HepG2 (cell line): ENCODE measurements around the gene SARS2. TPM values are rescaled to one million over a fixed set of nuclear protein-coding genes. Genes with fewer than 3 reads are reported as not detected.

Experiments used
- ATAC-seq: fragments of 200-7000 bp; cut with Tn5 transposase; 3 replicates; pipeline ENCODE4 v1.9.1; 2020; ENCODE audit warnings: mild to moderate bottlenecking, moderate library complexity
- BruUV-seq: library from RNA; stranded (reverse); fragments of 400-500 nt; replicated peaks from 2 replicates; lab custom pipeline; 2021; lab: Mats Ljungman, UMichigan
- CTCF ChIA-PET: fragments of 300-600 bp; formaldehyde crosslinking; extraction: SDS; loops from one replicate; lab custom pipeline; 2021; ENCODE audit warnings: low total read pairs, inconsistent platforms, low intra/inter-chr PET ratio; lab: Yijun Ruan, JAX
- POLR2A ChIA-PET: fragments of 350-600 bp; sonication (Branson Sonifier 250); formaldehyde crosslinking; loops from one replicate; lab custom pipeline; 2020; ENCODE audit warnings: antibody characterized with exemption, inconsistent platforms; lab: Yijun Ruan, JAX
- DNase-seq: peaks from one replicate; pipeline ENCODE4 v3.0.0-alpha.2; 2015; ENCODE audit warnings: low spot score
- FAIRE-seq: peaks from 3 replicates; lab custom pipeline; 2011; peaks lifted over from hg19 to GRCh38; lab: Jason Lieb, UNC
- H2AFZ ChIP-seq: one replicate; pipeline ENCODE4 v1.6.1; 2011; ENCODE audit warnings: low read length, inconsistent platforms
- H3K27ac ChIP-seq: fragments of 300-600 bp; 3 replicates; pipeline ENCODE4 v1.8.0; 2011; ENCODE audit warnings: mixed run types, mild to moderate bottlenecking, mixed read lengths, low read length, inconsistent platforms; ENCODE audit not compliant: insufficient read depth; ENCODE audit errors: extremely low read length
- H3K27me3 ChIP-seq, 2 experiments: fragments of 200-600 bp in 1 of 2; 2 replicates in 1 of 2; 3 replicates in 1 of 2; pipeline versions ENCODE4 v1.6.0 to v1.8.0; 2011; ENCODE audit warnings: low read length in 2 of 2, mild to moderate bottlenecking in 2 of 2, moderate library complexity in 2 of 2, inconsistent platforms in 1 of 2; ENCODE audit not compliant: insufficient read depth in 2 of 2, control insufficient read depth in 1 of 2
- H3K36me3 ChIP-seq, 2 experiments: fragments of 200-600 bp in 1 of 2; replicated peaks in 1 of 2; 2 replicates in 1 of 2; 3 replicates in 1 of 2; pipeline versions ENCODE4 v1.5.1 to v1.8.0; 2011; ENCODE audit warnings: low read length in 2 of 2, inconsistent platforms in 1 of 2; ENCODE audit not compliant: insufficient read depth in 2 of 2, control insufficient read depth in 1 of 2
- H3K4me1 ChIP-seq: 2 replicates; pipeline ENCODE4 v1.5.1; 2012; ENCODE audit warnings: low read length, inconsistent platforms; ENCODE audit not compliant: insufficient read depth
- H3K4me2 ChIP-seq: 2 replicates; pipeline ENCODE4 v1.6.0; 2011; ENCODE audit warnings: low read depth, low read length, inconsistent platforms
- H3K4me3 ChIP-seq, 3 experiments: fragments of 200-600 bp in 1 of 3; sonication (generic), shearing (Covaris generic) in 1 of 3; replicated peaks in 1 of 3; 2 replicates each; pipeline ENCODE4 v1.5.1; 2011 to 2016; ENCODE audit warnings: low read length in 3 of 3, inconsistent platforms in 2 of 3, low read depth in 2 of 3, mild to moderate bottlenecking in 2 of 3, control low read depth in 1 of 3, mixed read lengths in 1 of 3; ENCODE audit not compliant: insufficient read depth in 1 of 3
- H3K79me2 ChIP-seq: one replicate; pipeline ENCODE4 v1.6.1; 2011; ENCODE audit warnings: low read length, inconsistent platforms; ENCODE audit not compliant: insufficient read depth
- H3K9ac ChIP-seq: 2 replicates; pipeline ENCODE4 v1.6.0; 2011; ENCODE audit warnings: mild to moderate bottlenecking, low read depth, low read length, inconsistent platforms; ENCODE audit not compliant: insufficient read depth
- H3K9me3 ChIP-seq: 2 replicates; pipeline ENCODE4 v1.5.1; 2012; ENCODE audit warnings: mild to moderate bottlenecking, low read length
- H4K20me1 ChIP-seq: 2 replicates; pipeline ENCODE4 v1.6.0; 2011; ENCODE audit warnings: inconsistent platforms, mild to moderate bottlenecking, low read length, moderate library complexity; ENCODE audit not compliant: insufficient read depth
- CBX1 ChIP-seq: IDR thresholded peaks from one replicate; pipeline ENCODE4 v1.6.1; 2016; ENCODE audit warnings: antibody characterized with exemption, low read depth
- CENPX ChIP-seq: sonication (generic); formaldehyde crosslinking; IDR thresholded peaks from 2 replicates; pipeline ENCODE4 v1.9.0; 2021; ENCODE audit warnings: mild to moderate bottlenecking, missing genetic modification reagents, moderate library complexity
- POGK ChIP-seq: sonication (generic); formaldehyde crosslinking; conservative IDR thresholded peaks from 2 replicates; pipeline ENCODE4 v1.8.0; 2022; ENCODE audit warnings: mild to moderate bottlenecking, moderate library complexity, missing genetic modification reagents
- RBFOX2 ChIP-seq: fragments of 200-400 bp; formaldehyde crosslinking; IDR thresholded peaks from 2 replicates; pipeline ENCODE4 v1.6.1; 2017; ENCODE audit warnings: low read depth, mild to moderate bottlenecking, low read length
- RBM22 ChIP-seq: fragments of 200-400 bp; formaldehyde crosslinking; optimal IDR thresholded peaks from 2 replicates; pipeline ENCODE3; 2017; ENCODE audit warnings: mild to moderate bottlenecking, low read length, moderate library complexity
- RELA ChIP-seq: sonication (generic); formaldehyde crosslinking; IDR thresholded peaks from 2 replicates; pipeline ENCODE4 v1.4.0; 2020; ENCODE audit warnings: missing genetic modification reagents
- SP4 ChIP-seq: sonication (generic); formaldehyde crosslinking; IDR thresholded peaks from 2 replicates; pipeline ENCODE4 v1.8.1; 2023; ENCODE audit warnings: mild to moderate bottlenecking, missing genetic modification reagents
- ZFX ChIP-seq: sonication (generic); formaldehyde crosslinking; IDR thresholded peaks from 2 replicates; pipeline ENCODE4 v1.4.0; 2020; ENCODE audit warnings: mild to moderate bottlenecking, low read depth, missing genetic modification reagents, moderate library complexity
- ZNF205 ChIP-seq: IDR thresholded peaks from 2 replicates; pipeline ENCODE4 v1.6.1; 2018; ENCODE audit warnings: missing biosample characterization, missing genetic modification reagents
- ZNF329 ChIP-seq: sonication (generic); formaldehyde crosslinking; IDR thresholded peaks from 2 replicates; pipeline ENCODE4 v1.9.0; 2021; ENCODE audit warnings: low read depth, mild to moderate bottlenecking, missing genetic modification reagents
- ZNF570 ChIP-seq: sonication (generic); formaldehyde crosslinking; IDR thresholded peaks from 2 replicates; pipeline ENCODE4 v1.4.0; 2020; ENCODE audit warnings: mild to moderate bottlenecking, missing genetic modification reagents, borderline replicate concordance
- ZNF598 ChIP-seq: sonication (generic); formaldehyde crosslinking; IDR thresholded peaks from 2 replicates; pipeline ENCODE4 v1.5.1; 2020; ENCODE audit warnings: mild to moderate bottlenecking, missing genetic modification reagents, borderline replicate concordance
- ZNF777 ChIP-seq: sonication (generic); formaldehyde crosslinking; IDR thresholded peaks from 2 replicates; pipeline ENCODE4 v1.4.0; 2020; ENCODE audit warnings: missing genetic modification reagents
- ZSCAN25 ChIP-seq: sonication (generic); formaldehyde crosslinking; IDR thresholded peaks from 2 replicates; pipeline ENCODE4 v1.8.0; 2022; ENCODE audit warnings: mild to moderate bottlenecking, missing genetic modification reagents
- WGBS: methylation state at CpG from one replicate; pipeline ENCODE4 v1.1.6; 2017; ENCODE audit warnings: low lambda C conversion rate; 5-methylcytosine and 5-hydroxymethylcytosine counted together
- in situ Hi-C: cut with HindIII; loops from 2 replicates; pipeline ENCODE4 v1.10.0; 2017; ENCODE audit warnings: low pct_unique_long_range_greater_than_20kb; ENCODE audit not compliant: extremely low pct_ligation_motif_present
- intact Hi-C: fragments of 100-400 bp; cut with micrococcal nuclease; formaldehyde crosslinking; loops from one replicate; pipeline ENCODE4 v1.10.0; 2022; ENCODE audit not compliant: unreplicated experiment
- polyA plus RNA-seq, 8 experiments: library from polyadenylated mRNA; depleted of rRNA in 3 of 8; stranded (reverse) in 7 of 8; unstranded in 1 of 8; fragments of >200 nt; fragmentation: Illumina TruSeq in 4 of 8; extraction: Trizol in 4 of 8; gene quantifications; 2 replicates each; pipeline versions ENCODE4 v1.2.1 to v1.2.3, GENCODE V29; 2011 to 2016; ENCODE audit warnings: low read depth in 4 of 8, missing spikeins in 1 of 8, mixed read lengths in 1 of 8; ENCODE audit not compliant: insufficient read depth in 1 of 8
- total RNA-seq, 5 experiments: library from RNA; depleted of rRNA; stranded (reverse); fragments of >200 nt; fragmentation: Illumina TruSeq; extraction: Trizol; gene quantifications; 2 replicates each; pipeline ENCODE4 v1.2.3, GENCODE V29; 2016; ENCODE audit warnings: low read depth in 1 of 5
- TF ChIP-seq, protein P1 (sequence below): IDR thresholded peaks from 2 replicates; pipeline ENCODE4 v1.6.1; 2012; ENCODE audit warnings: inconsistent platforms
- TF ChIP-seq, protein P2 (sequence below): sonication (generic); formaldehyde crosslinking; IDR thresholded peaks from 2 replicates; pipeline ENCODE4 v1.8.0; 2023; ENCODE audit warnings: mild to moderate bottlenecking, missing genetic modification reagents

The SARS2 gene
- total and polyA plus RNA-seq, 2 of the 13 experiments (the other 11 are each of a cell fraction or from before 2014, with no cell fraction given) = 40.0 to 48.6 TPM

DNA sequence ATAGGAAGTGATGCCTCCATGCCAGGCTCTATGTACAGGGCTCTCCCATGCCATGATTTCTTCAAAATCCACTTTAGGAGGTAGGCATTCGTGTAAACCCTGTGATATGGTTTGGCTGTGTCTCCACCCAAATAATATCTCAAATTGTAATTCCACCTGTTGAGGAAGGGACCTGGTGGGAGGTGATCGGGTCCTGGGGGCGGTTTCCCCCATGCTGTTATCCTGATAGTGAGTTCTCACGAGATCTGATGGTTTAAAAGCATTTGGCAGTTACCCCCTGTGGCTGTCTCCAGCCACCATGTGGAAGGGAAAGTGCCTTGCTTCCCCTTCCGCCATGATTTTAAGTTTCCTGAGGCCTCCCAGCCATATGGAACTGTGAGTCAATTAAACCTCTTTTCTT is 8.1 kb downstream of the SARS2 start:
- no peak overlapping the region for H3K9ac ChIP-seq
- BruUV-seq = no TSS peak
- TF ChIP-seq ZSCAN25 = no peak
- H3K36me3 ChIP-seq = peaks cover 15 to 37% of the 10 kb centered on the region in 2 experiments
- H2AFZ ChIP-seq = no peak overlapping the region
- no peaks in the 10 kb centered on the region for H4K20me1 ChIP-seq
- H3K27me3 ChIP-seq = no peaks in the 10 kb centered on the region
- peaks cover 11% of the 10 kb centered on the region for H3K4me1 ChIP-seq
- no peak overlapping the region for H3K4me3 ChIP-seq
- FAIRE-seq (no peak), ATAC-seq (no peak), DNase-seq (no peak)
- H3K4me2 ChIP-seq = no peak overlapping the region
- no peak overlapping the region for H3K27ac ChIP-seq
- H3K9me3 ChIP-seq = no peaks in the 10 kb centered on the region
- no peaks in the 10 kb centered on the region for H3K79me2 ChIP-seq
- WGBS = 95% methylated on average over 5 of the region's 5 CpGs
- CTCF ChIA-PET = no interaction called here
- intact Hi-C loops (no loop called here), in situ Hi-C loops (loop anchor here (25.0 kb wide), 1 partner anchor 185 kb away; the partner anchor contains the start of gene CAPN12)
- POLR2A ChIA-PET = no interaction called here

- H2AFZ ChIP-seq = no peak overlapping the region
- ChIA-PET POLR2A (no interaction called here), CTCF (no interaction called here)
- DNase-seq = no peak
- no peak overlapping the region for H3K27ac ChIP-seq
- no peak overlapping the region for H3K4me2 ChIP-seq
- peaks cover 15 to 37% of the 10 kb centered on the region in 2 experiments for H3K36me3 ChIP-seq
- FAIRE-seq = no peak
- H3K27me3 ChIP-seq = no peaks in the 10 kb centered on the region
- 97% methylated on average over 11 of the region's 20 CpGs for WGBS
- H3K9me3 ChIP-seq = no peaks in the 10 kb centered on the region
- BruUV-seq = no TSS peak
- ATAC-seq = no peak
- in situ Hi-C loops (loop anchor here (25.0 kb wide), 1 partner anchor 184 kb away; the partner anchor contains the start of gene CAPN12), intact Hi-C loops (no loop called here)
- no peak overlapping the region for H3K4me3 ChIP-seq
- no peaks in the 10 kb centered on the region for H4K20me1 ChIP-seq
- peaks cover 12% of the 10 kb centered on the region for H3K4me1 ChIP-seq
- H3K9ac ChIP-seq = no peak overlapping the region
- H3K79me2 ChIP-seq = no peaks in the 10 kb centered on the region
- no peak for TF ChIP-seq RELA (CRISPR knock-in tag)
- no peak for TF ChIP-seq CBX1
- TF ChIP-seq ZFX = no peak
- no peak for TF ChIP-seq ZNF570 (CRISPR knock-in tag)
- TF ChIP-seq RBM22 = peak; percentile 39
- TF ChIP-seq ZNF598 (CRISPR knock-in tag) = no peak
- TF ChIP-seq, protein P1, sequence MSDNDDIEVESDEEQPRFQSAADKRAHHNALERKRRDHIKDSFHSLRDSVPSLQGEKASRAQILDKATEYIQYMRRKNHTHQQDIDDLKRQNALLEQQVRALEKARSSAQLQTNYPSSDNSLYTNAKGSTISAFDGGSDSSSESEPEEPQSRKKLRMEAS = no peak
- TF ChIP-seq CENPX (CRISPR knock-in tag) = no peak
- 0 out of 2 replicates have a peak, but pooled peaks have one; percentile 37 for TF ChIP-seq RBFOX2
- no peak for TF ChIP-seq POGK (CRISPR knock-in tag)
- no peak for TF ChIP-seq SP4 (CRISPR knock-in tag)
- TF ChIP-seq ZNF329 (CRISPR knock-in tag) = peak; percentile 99
- no peak for TF ChIP-seq ZNF777
- TF ChIP-seq, protein P2, sequence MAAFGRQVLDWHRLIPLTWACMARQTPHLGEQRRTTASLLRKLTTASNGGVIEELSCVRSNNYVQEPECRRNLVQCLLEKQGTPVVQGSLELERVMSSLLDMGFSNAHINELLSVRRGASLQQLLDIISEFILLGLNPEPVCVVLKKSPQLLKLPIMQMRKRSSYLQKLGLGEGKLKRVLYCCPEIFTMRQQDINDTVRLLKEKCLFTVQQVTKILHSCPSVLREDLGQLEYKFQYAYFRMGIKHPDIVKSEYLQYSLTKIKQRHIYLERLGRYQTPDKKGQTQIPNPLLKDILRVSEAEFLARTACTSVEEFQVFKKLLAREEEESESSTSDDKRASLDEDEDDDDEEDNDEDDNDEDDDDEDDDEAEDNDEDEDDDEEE = no peak
- no peak for TF ChIP-seq ZNF205 (CRISPR knock-in tag)
These were observed 8.9 kb downstream of the SARS2 start for GRCh38 chr19:38921420-38922274.
